Panc1 (cell line): ENCODE results near the gene PSMB7.

Source experiments
- POLR2AphosphoS5 ChIP-seq: IDR thresholded peaks from 2 replicates; pipeline ENCODE4 v1.6.1; 2012; ENCODE audit warnings: mild to moderate bottlenecking, low read depth, low read length, moderate library complexity
- SIN3A ChIP-seq: IDR thresholded peaks from 2 replicates; pipeline ENCODE4 v1.6.1; 2012; ENCODE audit warnings: low read depth, mild to moderate bottlenecking, low read length, moderate library complexity, borderline replicate concordance; ENCODE audit not compliant: insufficient read depth
- TCF7L2 ChIP-seq: IDR thresholded peaks from 2 replicates; pipeline ENCODE4 v1.6.1; 2011; ENCODE audit warnings: mild to moderate bottlenecking, low read depth, low read length, inconsistent platforms
- TF ChIP-seq, protein P1 (sequence below): fragments of 450-650 bp; IDR thresholded peaks from 2 replicates; pipeline ENCODE4 v1.5.1; 2017; ENCODE audit warnings: mild to moderate bottlenecking

- TF ChIP-seq, protein P1, sequence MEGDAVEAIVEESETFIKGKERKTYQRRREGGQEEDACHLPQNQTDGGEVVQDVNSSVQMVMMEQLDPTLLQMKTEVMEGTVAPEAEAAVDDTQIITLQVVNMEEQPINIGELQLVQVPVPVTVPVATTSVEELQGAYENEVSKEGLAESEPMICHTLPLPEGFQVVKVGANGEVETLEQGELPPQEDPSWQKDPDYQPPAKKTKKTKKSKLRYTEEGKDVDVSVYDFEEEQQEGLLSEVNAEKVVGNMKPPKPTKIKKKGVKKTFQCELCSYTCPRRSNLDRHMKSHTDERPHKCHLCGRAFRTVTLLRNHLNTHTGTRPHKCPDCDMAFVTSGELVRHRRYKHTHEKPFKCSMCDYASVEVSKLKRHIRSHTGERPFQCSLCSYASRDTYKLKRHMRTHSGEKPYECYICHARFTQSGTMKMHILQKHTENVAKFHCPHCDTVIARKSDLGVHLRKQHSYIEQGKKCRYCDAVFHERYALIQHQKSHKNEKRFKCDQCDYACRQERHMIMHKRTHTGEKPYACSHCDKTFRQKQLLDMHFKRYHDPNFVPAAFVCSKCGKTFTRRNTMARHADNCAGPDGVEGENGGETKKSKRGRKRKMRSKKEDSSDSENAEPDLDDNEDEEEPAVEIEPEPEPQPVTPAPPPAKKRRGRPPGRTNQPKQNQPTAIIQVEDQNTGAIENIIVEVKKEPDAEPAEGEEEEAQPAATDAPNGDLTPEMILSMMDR: no peak
- TF ChIP-seq POLR2AphosphoS5 (no peak), TCF7L2 (no peak), SIN3A (no peak)
Observed at GRCh38 chr9:124399323-124399967, 15.8 kb downstream of the PSMB7 start.
